HG03460 (cell line): Measurements from ENCODE around the gene NFATC1.
"Not testable (repeated sequence)": the region's sequence is repeated elsewhere in the genome, so short reads cannot be mapped to it uniquely, and the experiment has no call there.

ENCODE experiments used
- ATAC-seq: cut with Tn5 transposase; IDR thresholded peaks from one replicate; pipeline ENCODE4 v1.9.1; 2021; ENCODE audit not compliant: unreplicated experiment

NFATC1 gene

DNA sequence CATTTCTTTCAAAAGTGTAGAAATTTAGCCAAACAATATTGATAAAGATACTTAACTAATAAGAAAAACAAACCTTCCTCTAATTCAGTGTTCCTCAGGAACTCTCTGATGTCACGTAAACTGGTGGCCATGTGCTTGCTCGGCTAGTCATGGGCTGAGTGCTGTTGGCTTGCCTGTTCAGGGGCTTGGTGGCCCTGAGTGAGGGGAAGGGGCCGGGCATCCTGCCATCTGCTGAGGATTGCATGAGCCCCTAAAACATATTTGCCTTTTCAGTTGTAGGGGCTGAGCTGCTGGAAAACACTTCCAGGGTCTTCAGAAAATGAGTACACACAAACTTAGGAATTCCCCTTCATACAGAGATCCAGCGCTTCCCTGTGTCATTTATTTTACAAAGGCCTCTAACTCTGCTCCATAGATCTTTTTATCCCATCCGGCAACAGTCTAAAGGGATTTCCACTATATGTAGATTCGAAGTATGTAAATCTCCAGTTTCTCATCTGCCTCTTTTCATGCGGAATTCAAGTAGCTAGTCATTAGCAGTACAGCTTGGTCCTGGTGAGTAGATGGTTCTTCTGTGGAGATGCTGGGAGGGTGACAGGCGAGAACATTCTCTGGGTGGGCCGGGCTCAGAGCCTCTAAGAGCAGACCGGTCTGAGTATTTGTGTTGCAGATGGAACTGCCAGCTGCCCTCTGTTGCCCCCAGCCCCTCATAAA, 20.1 kb upstream of the NFATC1 start:
- ATAC-seq: no peak

GRCh38 chr18:79376661-79377060, 19.1 kb upstream of the NFATC1 start:
- ATAC-seq: not testable (repeated sequence)

- ATAC-seq: no peak
Measured at GRCh38 chr18:79377187-79377891, 18.4 kb upstream of the NFATC1 start.

DNA sequence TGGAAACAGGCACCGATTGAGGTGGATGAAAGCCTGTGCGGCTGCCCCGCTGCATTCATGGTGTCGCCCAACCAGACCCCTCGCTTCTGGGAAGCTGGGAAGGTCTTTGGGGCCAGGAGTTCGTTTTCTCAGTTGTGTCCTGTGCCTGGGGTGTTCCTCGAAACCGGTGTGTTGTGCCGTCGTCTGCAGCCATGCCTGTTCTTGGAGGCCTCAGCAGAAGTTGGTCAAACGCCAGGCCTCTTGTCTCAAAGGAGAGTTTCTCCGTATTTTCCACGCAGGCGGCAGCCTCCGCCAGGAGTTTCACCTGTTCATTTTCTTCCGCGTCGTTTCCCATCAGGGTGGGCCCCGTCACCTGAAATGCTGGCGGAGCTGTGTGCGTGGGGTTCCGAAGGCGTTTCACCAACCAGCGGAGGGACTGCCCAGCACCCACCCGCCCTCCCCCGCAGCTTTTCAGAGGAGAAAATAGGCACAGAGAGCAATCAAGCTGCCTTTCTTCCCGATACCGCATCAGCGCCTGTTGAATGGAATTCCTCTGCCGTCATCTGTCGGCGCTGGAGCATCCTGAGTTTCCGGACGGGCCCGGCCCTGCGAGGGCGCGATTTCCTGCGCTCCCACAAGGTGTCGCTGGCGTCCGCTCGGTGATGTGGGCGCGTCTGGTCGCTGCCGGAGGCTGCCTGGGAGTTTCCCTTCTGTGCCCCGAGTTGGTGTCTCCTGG, 17.0 kb upstream of the NFATC1 start:
- peak; percentile 67 for ATAC-seq

DNA sequence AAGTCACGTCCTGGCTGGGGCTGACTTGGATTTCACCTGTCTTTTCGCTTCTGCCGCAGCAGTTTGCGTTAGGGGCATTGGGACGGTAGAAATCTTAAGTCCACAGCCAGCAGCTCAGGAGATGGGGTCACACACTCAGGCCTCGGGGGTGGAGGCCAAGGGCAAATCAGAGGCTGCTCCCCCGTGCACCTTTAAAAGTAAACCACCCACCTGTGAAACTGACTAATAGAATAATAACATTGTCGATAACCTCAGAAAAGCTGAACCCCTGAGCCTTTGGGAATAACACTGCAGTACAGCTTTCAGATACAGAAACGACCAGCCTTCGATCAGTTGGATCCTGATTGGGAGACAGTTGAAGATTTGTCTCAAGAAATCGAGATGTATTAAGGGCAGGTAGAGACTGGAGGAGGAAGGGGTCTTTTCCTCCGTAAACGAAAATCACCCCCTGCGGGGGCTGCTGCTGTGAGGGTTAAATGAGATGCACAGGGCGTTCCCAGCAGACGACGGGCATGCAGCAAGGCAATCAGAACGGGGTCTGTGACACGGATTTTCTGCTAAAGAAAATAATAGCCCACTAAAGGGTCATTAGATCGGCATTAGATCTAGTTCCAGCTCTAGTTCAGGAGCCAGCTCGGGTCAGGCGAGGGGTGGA, 16.4 kb upstream of the NFATC1 start:
- no peak for ATAC-seq

GRCh38 chr18:79379931-79380815, 15.6 kb upstream of the NFATC1 start:
- no peak for ATAC-seq

- peak; percentile 50 for ATAC-seq
Measured at GRCh38 chr18:79380816-79381806, 14.6 kb upstream of the NFATC1 start.

DNA sequence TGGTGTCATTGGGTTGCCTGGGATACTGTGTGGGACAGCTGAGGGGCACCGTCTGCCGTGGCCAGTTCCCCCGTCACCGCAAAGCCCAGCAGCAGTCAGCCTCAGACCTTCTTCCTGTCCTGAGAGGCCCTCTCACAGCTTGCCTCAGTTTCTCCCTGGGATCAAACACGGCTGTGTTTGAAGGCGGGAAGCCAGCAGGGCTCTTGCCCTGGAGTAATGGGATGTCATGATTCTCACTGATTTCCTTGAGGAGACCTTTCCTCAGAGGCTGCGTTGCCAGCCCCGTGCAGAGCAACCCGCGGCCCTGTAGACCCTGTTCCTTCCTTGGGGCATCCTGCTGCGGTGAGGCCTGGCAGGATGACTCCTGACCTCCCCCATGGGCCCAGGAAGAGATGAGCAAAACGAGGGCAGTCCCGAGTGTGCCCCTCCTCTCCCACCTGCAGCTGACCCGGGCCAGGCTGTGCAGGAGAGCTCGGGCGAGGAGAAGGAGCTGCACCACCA, 13.9 kb upstream of the NFATC1 start:
- ATAC-seq: no peak

GRCh38 chr18:79382681-79383387, 12.9 kb upstream of the NFATC1 start:
- ATAC-seq: no peak

- no peak for ATAC-seq
Measured at GRCh38 chr18:79383388-79384056, 12.2 kb upstream of the NFATC1 start.

DNA sequence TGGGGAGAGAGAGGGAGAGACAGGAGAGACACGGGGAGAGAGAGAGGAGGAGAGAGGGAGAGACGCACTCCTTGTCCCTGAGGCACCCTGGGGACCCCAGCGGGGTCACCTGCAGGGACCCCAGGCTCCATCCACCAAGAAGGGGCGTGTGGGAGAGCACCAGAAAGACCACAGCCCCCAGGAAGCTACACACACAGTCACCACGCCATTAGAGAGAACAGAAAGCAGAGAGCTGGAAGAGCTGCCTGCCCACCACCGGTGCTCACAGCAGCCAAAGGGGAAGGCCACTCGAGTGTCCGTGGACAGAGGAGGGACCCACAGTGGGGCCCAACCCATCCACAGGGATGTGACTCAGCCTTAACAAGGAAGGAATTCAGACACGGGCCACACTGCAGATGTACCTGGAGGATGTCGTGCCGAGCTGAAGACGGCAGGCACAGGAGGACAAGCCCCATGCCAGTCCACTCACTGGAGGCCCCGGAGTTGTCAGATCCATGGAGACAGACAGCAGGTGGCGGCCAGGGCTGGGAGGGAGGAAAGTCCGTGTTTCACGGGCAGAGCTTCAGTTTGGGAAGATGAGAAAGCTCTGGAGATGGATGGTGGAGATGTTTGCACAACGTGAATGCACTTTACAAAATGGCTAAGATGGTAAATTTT, 11.5 kb upstream of the NFATC1 start:
- no peak for ATAC-seq

DNA sequence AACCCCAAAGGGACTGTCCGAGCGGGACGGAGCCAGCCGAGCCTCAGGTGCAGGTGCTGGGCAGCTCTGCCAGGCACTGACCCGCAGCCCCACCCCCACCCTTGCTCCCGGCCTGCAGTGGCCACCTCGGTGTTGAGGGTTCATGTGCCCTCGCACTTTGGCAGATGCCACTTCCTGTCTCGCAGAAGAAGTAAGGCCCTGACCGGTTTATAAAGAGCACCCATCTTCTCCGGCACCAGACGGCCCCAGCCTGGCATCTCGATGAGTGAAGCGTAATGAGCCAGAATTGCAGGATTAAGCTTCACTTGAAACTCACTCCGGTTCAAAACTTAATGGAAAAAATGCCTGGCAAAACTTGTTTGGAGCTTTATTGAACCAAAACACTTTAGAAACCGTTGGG, 10.9 kb upstream of the NFATC1 start:
- no peak for ATAC-seq

DNA sequence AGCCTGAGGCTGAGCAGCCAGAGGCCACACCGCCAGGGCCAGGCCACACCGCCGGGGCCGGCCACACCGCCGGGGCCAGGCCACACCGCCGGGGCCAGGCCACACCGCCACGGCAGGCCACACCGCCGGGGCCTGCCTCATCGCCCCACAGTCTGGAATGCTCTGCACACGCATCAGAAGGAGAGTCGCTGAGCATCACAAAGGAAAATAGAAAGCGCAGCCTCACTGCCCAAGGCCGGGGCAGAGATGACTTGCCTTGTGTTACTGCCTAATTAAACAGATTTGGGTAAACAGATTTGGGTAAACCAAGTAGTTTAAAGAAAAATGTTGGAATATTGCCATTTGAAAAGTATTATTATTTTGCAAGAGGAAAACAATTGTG, 10.4 kb upstream of the NFATC1 start:
- ATAC-seq: no peak

- ATAC-seq: no peak
Measured at GRCh38 chr18:79385708-79386341, 9.9 kb upstream of the NFATC1 start.

DNA sequence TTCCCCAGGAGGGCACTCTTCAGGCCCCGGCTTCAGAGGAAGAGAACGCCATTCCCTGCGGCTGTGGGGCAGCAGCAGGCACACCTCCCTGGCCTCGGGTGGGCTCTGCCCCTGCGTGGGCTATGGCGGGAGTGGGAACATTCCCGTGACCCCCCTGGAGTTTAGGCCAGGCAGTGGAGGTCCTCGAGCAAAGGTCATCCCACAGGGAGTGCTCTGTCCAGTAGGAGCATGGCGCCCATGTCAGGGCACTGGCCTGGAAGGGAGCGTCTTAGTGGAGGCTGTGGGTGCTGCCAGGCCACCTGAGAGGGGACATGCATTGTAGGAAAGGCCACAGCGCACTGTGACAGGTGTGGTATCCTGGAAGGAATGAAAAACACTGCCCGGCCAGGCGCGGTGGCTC, 9.2 kb upstream of the NFATC1 start:
- no peak for ATAC-seq

- no peak for ATAC-seq
Measured at GRCh38 chr18:79387214-79387613, 8.5 kb upstream of the NFATC1 start.

- ATAC-seq: no peak
Measured at GRCh38 chr18:79387615-79388014, 8.1 kb upstream of the NFATC1 start.
